T-cell (primary cell): ENCODE results near the gene CBLC. TPM values are rescaled to one million over a fixed set of nuclear protein-coding genes. Genes with fewer than 3 reads are reported as not detected.

Source experiments
- ATAC-seq, 4 experiments: fragments of 200-7000 bp in 3 of 4; fragments of 150-1000 bp in 1 of 4; cut with Tn5 transposase; replicated peaks in 1 of 4; 1 replicate in 3 of 4; 2 replicates in 1 of 4; pipeline ENCODE4 v1.10.0; 2021; ENCODE audit warnings: moderate library complexity in 3 of 4, mild to moderate bottlenecking in 2 of 4, moderate number of reproducible peaks in 1 of 4
- CTCF ChIA-PET, 2 donors: fragments of 300-600 bp; sonication (Branson Sonifier 250); formaldehyde crosslinking; loops; one replicate each; lab custom pipeline; 2022; ENCODE audit warnings: antibody characterized with exemption in 2 of 2; lab: Charles Lee
- POLR2A ChIA-PET, 2 donors: fragments of 300-600 bp; sonication (Branson Sonifier 250); formaldehyde crosslinking; loops; one replicate each; lab custom pipeline; 2022; ENCODE audit warnings: antibody characterized with exemption in 2 of 2; lab: Charles Lee
- DNase-seq, 35 experiments: peaks; one replicate each; pipeline versions ENCODE4 v3.0.0 to v3.0.0-alpha.2; 2013 to 2023
- H3K27ac ChIP-seq: one replicate; pipeline ENCODE4 v1.5.1; 2013; ENCODE audit warnings: low read length
- H3K27me3 ChIP-seq, 2 experiments: replicated peaks in 1 of 2; 1 replicate in 1 of 2; 2 replicates in 1 of 2; pipeline versions ENCODE4 v1.6.1 to v1.7.0; 2013; ENCODE audit warnings: low read length in 1 of 2, mixed read lengths in 1 of 2; ENCODE audit not compliant: control insufficient read depth in 2 of 2, insufficient read depth in 2 of 2; ENCODE audit errors: extremely low read depth in 1 of 2
- H3K36me3 ChIP-seq, 2 donors: 1 replicate in 1 of 2; 2 replicates in 1 of 2; pipeline versions ENCODE4 v1.6.1 to v1.7.0; 2013; ENCODE audit warnings: low read length in 1 of 2; ENCODE audit not compliant: control insufficient read depth in 2 of 2, insufficient read depth in 1 of 2; ENCODE audit errors: extremely low read depth in 1 of 2
- H3K4me1 ChIP-seq, 2 experiments: 1 replicate in 1 of 2; 2 replicates in 1 of 2; pipeline versions ENCODE4 v1.6.1 to v1.7.0; 2013; ENCODE audit warnings: low read length in 2 of 2, mixed read lengths in 1 of 2; ENCODE audit not compliant: insufficient read depth in 2 of 2, control insufficient read depth in 1 of 2; ENCODE audit errors: extremely low read depth in 1 of 2
- H3K4me3 ChIP-seq, 2 donors: 1 replicate in 1 of 2; 2 replicates in 1 of 2; pipeline versions ENCODE4 v1.5.1 to v1.7.0; 2013; ENCODE audit warnings: mild to moderate bottlenecking in 2 of 2, low read length in 1 of 2, moderate library complexity in 1 of 2; ENCODE audit not compliant: control insufficient read depth in 1 of 2; ENCODE audit errors: extremely low read depth in 1 of 2
- H3K9me3 ChIP-seq: 2 replicates; pipeline ENCODE4 v1.7.0; 2013
- H3K27ac Mint-ChIP-seq, 2 donors: one replicate each; pipeline ENCODE4 v1.8.0; 2020 to 2021; ENCODE audit warnings: mild to moderate bottlenecking in 2 of 2, mixed read lengths in 2 of 2
- H3K27me3 Mint-ChIP-seq, 2 donors: one replicate each; pipeline ENCODE4 v1.8.0; 2021 to 2022; ENCODE audit warnings: mixed read lengths in 2 of 2
- H3K36me3 Mint-ChIP-seq: one replicate; pipeline ENCODE4 v1.8.0; 2021; ENCODE audit warnings: mixed read lengths
- H3K4me1 Mint-ChIP-seq, 3 donors: one replicate each; pipeline ENCODE4 v1.8.0; 2020 to 2022; ENCODE audit warnings: mixed read lengths in 3 of 3, mild to moderate bottlenecking in 1 of 3
- H3K4me3 Mint-ChIP-seq, 3 donors: one replicate each; pipeline ENCODE4 v1.8.0; 2020 to 2022; ENCODE audit warnings: mild to moderate bottlenecking in 3 of 3, mixed read lengths in 3 of 3, moderate library complexity in 3 of 3
- H3K9me3 Mint-ChIP-seq, 3 donors: one replicate each; pipeline ENCODE4 v1.8.0; 2020 to 2022; ENCODE audit warnings: mixed read lengths in 3 of 3
- WGBS: methylation state at CpG from one replicate; pipeline ENCODE4 v1.1.5; 2013; ENCODE audit warnings: missing lambda C conversion rate; ENCODE audit not compliant: insufficient coverage; 5-methylcytosine and 5-hydroxymethylcytosine counted together
- total RNA-seq, 35 experiments: library from RNA in 6 of 35; stranded (reverse) in 6 of 35; fragments of 120-200 nt in 1 of 35; gene quantifications; one replicate each; pipeline versions ENCODE4 v1.2.1 to v1.2.4 and lab custom pipeline; 2013 to 2026

CBLC gene
- total RNA-seq, 5 donors from 2014 or later (not counting 1 experiment from before 2014, with no cell fraction given) = 0.25 to 0.30 TPM; not detected in 3

GRCh38 chr19:44757735-44758505 is 19.8 kb upstream of the CBLC start:
- no peak for ATAC-seq
- no peak overlapping the region for H3K27ac ChIP-seq
- H3K4me3 ChIP-seq = no peak overlapping the region
- Mint-ChIP-seq H3K27me3 (no peaks in the 10 kb centered on the region), H3K4me3 (peak overlapping the region in 1 of 3 donors; percentile 2), H3K9me3 (no peaks in the 10 kb centered on the region), H3K27ac (peak overlapping the region in 1 of 2 donors; percentile 66), H3K36me3 (peaks cover 22% of the 10 kb centered on the region), H3K4me1 (peaks cover 43 to 62% (median 57%) of the 10 kb centered on the region in 3 donors)
- H3K9me3 ChIP-seq = no peaks in the 10 kb centered on the region
- peaks cover 18 to 62% of the 10 kb centered on the region in 2 experiments for H3K4me1 ChIP-seq
- peaks cover 9 to 31% of the 10 kb centered on the region in 2 donors for H3K36me3 ChIP-seq
- 97% methylated on average over 59 of the region's 68 CpGs for WGBS
- POLR2A ChIA-PET = no interaction called here
- CTCF ChIA-PET = no interaction called here
- no peaks in the 10 kb centered on the region for H3K27me3 ChIP-seq
- DNase-seq = no peak

DNA sequence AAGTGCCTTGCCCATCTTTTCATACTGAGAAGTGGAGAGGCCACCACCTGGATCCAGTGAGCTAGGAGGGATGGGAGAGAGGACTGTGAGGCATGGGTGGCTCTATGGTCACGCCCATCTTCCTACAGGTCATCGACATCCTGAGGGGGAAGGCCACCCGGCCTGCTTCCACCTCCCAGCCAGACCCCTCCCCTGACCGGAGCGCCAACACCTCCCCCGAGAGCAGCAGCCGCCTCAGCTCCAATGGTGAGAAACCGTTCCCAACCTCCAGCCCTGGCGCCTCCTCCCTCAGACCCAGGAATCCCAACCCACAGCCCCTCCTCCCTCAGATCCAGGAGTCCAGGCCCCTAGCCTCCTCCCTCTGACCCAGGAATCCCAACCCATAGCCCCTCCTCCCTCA is 19.1 kb upstream of the CBLC start:
- no peaks in the 10 kb centered on the region for H3K9me3 ChIP-seq
- peaks cover 17 to 59% of the 10 kb centered on the region in 2 experiments for H3K4me1 ChIP-seq
- POLR2A ChIA-PET = no interaction called here
- Mint-ChIP-seq H3K27me3 (no peaks in the 10 kb centered on the region), H3K36me3 (peaks cover 22% of the 10 kb centered on the region), H3K4me3 (peak overlapping the region in 1 of 3 donors; percentile 2), H3K4me1 (peaks cover 38 to 60% (median 58%) of the 10 kb centered on the region in 3 donors), H3K27ac (peak overlapping the region in 1 of 2 donors; percentile 66), H3K9me3 (no peaks in the 10 kb centered on the region)
- 100% methylated on average over 7 of the region's 9 CpGs for WGBS
- CTCF ChIA-PET = no interaction called here
- H3K36me3 ChIP-seq = peaks cover 9 to 31% of the 10 kb centered on the region in 2 donors
- no peak overlapping the region for H3K4me3 ChIP-seq
- no peaks in the 10 kb centered on the region for H3K27me3 ChIP-seq
- H3K27ac ChIP-seq = no peak overlapping the region
- ATAC-seq (no peak), DNase-seq (no peak)

GRCh38 chr19:44759083-44759804 is 18.4 kb upstream of the CBLC start:
- ATAC-seq = no peak
- peak overlapping the region; percentile 52 to 76 for H3K27ac Mint-ChIP-seq
- DNase-seq = no peak
- Histone ChIP-seq H3K4me3 (no peak overlapping the region), H3K27ac (no peak overlapping the region), H3K36me3 (peaks cover 9 to 31% of the 10 kb centered on the region in 2 donors), H3K4me1 (peaks cover 13 to 57% of the 10 kb centered on the region in 2 experiments), H3K27me3 (no peaks in the 10 kb centered on the region), H3K9me3 (no peaks in the 10 kb centered on the region)
- H3K27me3 Mint-ChIP-seq = no peaks in the 10 kb centered on the region
- peaks cover 39 to 62% (median 58%) of the 10 kb centered on the region in 3 donors for H3K4me1 Mint-ChIP-seq
- no peak overlapping the region for H3K4me3 Mint-ChIP-seq
- CTCF ChIA-PET = no interaction called here
- H3K9me3 Mint-ChIP-seq = no peaks in the 10 kb centered on the region
- POLR2A ChIA-PET = no interaction called here
- H3K36me3 Mint-ChIP-seq = peaks cover 22% of the 10 kb centered on the region
- WGBS = 91% methylated on average over 3 of the region's 10 CpGs

- DNase-seq (no peak), ATAC-seq (peak in 1 of 4 experiments; percentile 3)
- Mint-ChIP-seq H3K27me3 (no peaks in the 10 kb centered on the region), H3K27ac (peak overlapping the region; percentile 70 to 80), H3K36me3 (peaks cover 20% of the 10 kb centered on the region), H3K4me3 (no peak overlapping the region), H3K9me3 (no peaks in the 10 kb centered on the region), H3K4me1 (peaks cover 20 to 47% (median 42%) of the 10 kb centered on the region in 3 donors)
- ChIA-PET CTCF (interaction anchor here in 1 of 2 donors (0.6 to 1.0 kb wide), 2 partner anchors 9 to 38 kb away, joined by 3 to 5 read pairs; no protein-coding TSS in a partner anchor), POLR2A (no interaction called here)
- no CpG with 5 or more reads among the region's 8 CpGs for WGBS
- no peak overlapping the region for H3K27ac ChIP-seq
- H3K4me3 ChIP-seq = no peak overlapping the region
- H3K4me1 ChIP-seq = peaks cover 0 to 29% of the 10 kb centered on the region in 2 experiments
- peaks cover 9 to 21% of the 10 kb centered on the region in 2 donors for H3K36me3 ChIP-seq
- H3K27me3 ChIP-seq = no peaks in the 10 kb centered on the region
- no peaks in the 10 kb centered on the region for H3K9me3 ChIP-seq
These were observed 15.7 kb upstream of the CBLC start for GRCh38 chr19:44762038-44762437.

DNA sequence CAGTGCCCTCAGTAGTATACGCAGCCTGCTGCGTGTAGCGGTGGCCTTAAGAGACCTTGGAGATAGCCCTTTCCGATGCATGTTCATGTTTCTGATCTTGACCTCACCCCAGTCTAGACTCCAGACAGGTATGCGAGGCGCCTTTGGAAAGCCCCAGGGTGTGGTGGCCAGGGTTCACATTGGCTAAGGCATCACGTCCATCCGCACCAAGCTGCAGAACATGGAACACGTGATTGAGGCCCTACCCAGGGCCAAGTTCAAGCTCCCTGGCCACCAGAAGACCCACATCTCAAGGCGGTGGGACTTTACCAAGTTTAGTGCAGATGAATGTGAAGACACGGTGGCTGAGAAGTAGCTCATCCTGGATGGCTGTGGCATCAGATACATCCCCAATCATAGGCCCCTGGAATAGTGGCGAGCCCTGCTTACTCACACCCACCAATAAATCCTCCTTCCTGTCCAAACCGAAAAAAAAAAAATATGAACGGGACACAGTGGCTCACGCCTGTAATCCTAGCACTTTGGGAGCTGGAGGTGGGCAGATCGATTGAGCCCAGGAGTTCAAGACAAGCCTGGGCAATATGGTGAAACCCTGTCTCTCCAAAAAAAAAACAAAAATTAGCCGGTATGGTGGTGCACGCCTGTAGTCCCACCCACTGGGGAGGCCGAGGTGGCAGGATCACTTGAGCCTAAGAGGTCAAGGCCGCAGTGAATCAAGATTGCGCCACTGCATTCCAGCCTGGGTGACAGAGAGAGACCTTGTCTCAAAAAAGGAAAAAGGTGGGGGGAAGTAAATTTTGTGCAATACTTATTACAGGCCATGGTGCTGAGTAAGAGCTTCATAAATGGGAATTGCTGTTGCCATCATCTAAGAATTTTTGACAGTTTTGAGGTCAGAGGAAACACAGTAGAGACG is 12.4 kb upstream of the CBLC start:
- H3K9me3 ChIP-seq = no peaks in the 10 kb centered on the region
- H3K4me3 ChIP-seq = no peak overlapping the region
- no peak for ATAC-seq
- CTCF ChIA-PET = interaction anchor here (0.6 to 1.3 kb wide), 5 partner anchors 22 to 82 kb away, joined by 3 to 5 read pairs (median 3); no protein-coding TSS in a partner anchor
- H3K36me3 ChIP-seq = no peaks in the 10 kb centered on the region
- H3K4me1 ChIP-seq = peaks cover 0 to 28% of the 10 kb centered on the region in 2 experiments
- 90% methylated on average over 17 of the region's 22 CpGs for WGBS
- peaks cover 23 to 58% (median 56%) of the 10 kb centered on the region in 3 donors for H3K4me1 Mint-ChIP-seq
- H3K4me3 Mint-ChIP-seq = no peak overlapping the region
- no peak for DNase-seq
- no peaks in the 10 kb centered on the region for H3K27me3 Mint-ChIP-seq
- H3K36me3 Mint-ChIP-seq = peaks cover 4% of the 10 kb centered on the region
- POLR2A ChIA-PET = no interaction called here
- no peaks in the 10 kb centered on the region for H3K27me3 ChIP-seq
- H3K27ac Mint-ChIP-seq = peak overlapping the region; percentile 39 to 44
- H3K9me3 Mint-ChIP-seq = peaks cover 0 to 4% (median 0%) of the 10 kb centered on the region in 3 donors
- H3K27ac ChIP-seq = no peak overlapping the region
